B cell (primary cell): Measurements from ENCODE around the gene HSPD1. TPM values are rescaled to one million over a fixed set of nuclear protein-coding genes. Genes with fewer than 3 reads are reported as not detected.

Experiments
- ATAC-seq: fragments of 200-7000 bp; cut with Tn5 transposase; one replicate; pipeline ENCODE4 v1.10.0; 2021; ENCODE audit warnings: low read depth, mild to moderate bottlenecking, moderate number of reproducible peaks, moderate library complexity
- CTCF ChIA-PET: fragments of 350-600 bp; sonication (Branson Sonifier 250); formaldehyde crosslinking; loops from one replicate; lab custom pipeline; 2021; ENCODE audit warnings: antibody characterized with exemption, inconsistent platforms; lab: Charles Lee
- POLR2A ChIA-PET: fragments of 350-600 bp; sonication (Branson Sonifier 250); formaldehyde crosslinking; loops from one replicate; lab custom pipeline; 2021; ENCODE audit warnings: antibody characterized with exemption; lab: Charles Lee
- DNase-seq: peaks from one replicate; pipeline ENCODE4 v3.0.0; 2013
- H2AFZ ChIP-seq: 2 replicates; pipeline ENCODE4 v1.6.1; 2012; ENCODE audit warnings: mild to moderate bottlenecking, low read depth, low read length; ENCODE audit not compliant: insufficient read depth, poor library complexity, severe bottlenecking
- H3K27ac ChIP-seq, 2 donors: 1 replicate in 1 of 2; 2 replicates in 1 of 2; pipeline ENCODE4 v1.5.1; 2012 to 2013; ENCODE audit warnings: low read length in 2 of 2, mild to moderate bottlenecking in 2 of 2, moderate library complexity in 1 of 2
- H3K27me3 ChIP-seq, 4 experiments: fragments of 200-600 bp in 1 of 4; sonication (generic) in 1 of 4; replicated peaks in 1 of 4; 1 replicate in 2 of 4; 2 replicates in 2 of 4; pipeline versions ENCODE4 v1.6.1 to v1.7.0; 2013 to 2016; ENCODE audit warnings: low read length in 3 of 4, mild to moderate bottlenecking in 2 of 4, mixed read lengths in 1 of 4, moderate library complexity in 1 of 4; ENCODE audit not compliant: insufficient read depth in 4 of 4, control insufficient read depth in 3 of 4; ENCODE audit errors: control extremely low read depth in 1 of 4
- H3K36me3 ChIP-seq, 2 experiments: replicated peaks in 1 of 2; 1 replicate in 1 of 2; 2 replicates in 1 of 2; pipeline versions ENCODE4 v1.6.1 to v1.7.1; 2013; ENCODE audit warnings: low read length in 1 of 2; ENCODE audit not compliant: insufficient read depth in 2 of 2, control insufficient read depth in 1 of 2; ENCODE audit errors: control extremely low read depth in 1 of 2, extremely low read depth in 1 of 2
- H3K4me1 ChIP-seq, 2 donors: fragments of 200-600 bp in 1 of 2; sonication (generic) in 1 of 2; 1 replicate in 1 of 2; 2 replicates in 1 of 2; pipeline versions ENCODE4 v1.5.1 to v1.6.1; 2013 to 2017; ENCODE audit warnings: low read length in 2 of 2; ENCODE audit not compliant: control insufficient read depth in 2 of 2, insufficient read depth in 2 of 2
- H3K4me2 ChIP-seq: replicated peaks from 2 replicates; pipeline ENCODE3; 2012; ENCODE audit warnings: mild to moderate bottlenecking, low read depth, low read length; ENCODE audit not compliant: poor library complexity, severe bottlenecking
- H3K4me3 ChIP-seq, 5 experiments: fragments of 200-600 bp in 1 of 5; sonication (generic) in 1 of 5; 1 replicate in 3 of 5; 2 replicates in 2 of 5; pipeline versions ENCODE4 v1.5.1 to v1.7.0; 2011 to 2016; ENCODE audit warnings: low read length in 4 of 5, mild to moderate bottlenecking in 4 of 5, low read depth in 2 of 5, control low read depth in 1 of 5, moderate library complexity in 1 of 5; ENCODE audit not compliant: insufficient read depth in 1 of 5; ENCODE audit errors: control extremely low read depth in 1 of 5, extremely low read depth in 1 of 5
- H3K79me2 ChIP-seq: fragments of 200-600 bp; sonication (generic); one replicate; pipeline ENCODE4 v1.6.0; 2016; ENCODE audit warnings: low read length; ENCODE audit not compliant: control insufficient read depth, insufficient read depth
- H3K9ac ChIP-seq: fragments of 200-600 bp; sonication (generic); 2 replicates; pipeline ENCODE4 v1.6.1; 2017; ENCODE audit warnings: mild to moderate bottlenecking, low read length, moderate library complexity
- H3K9me3 ChIP-seq, 3 donors: one replicate each; pipeline versions ENCODE4 v1.6.1 to v1.7.1; 2013; ENCODE audit warnings: low read length in 2 of 3; ENCODE audit not compliant: control insufficient read depth in 2 of 3, insufficient read depth in 1 of 3; ENCODE audit errors: control extremely low read depth in 1 of 3
- H4K20me1 ChIP-seq: 2 replicates; pipeline ENCODE4 v1.6.0; 2012; ENCODE audit warnings: mild to moderate bottlenecking, low read length; ENCODE audit not compliant: insufficient read depth, control insufficient read depth, poor library complexity, severe bottlenecking
- H3K27ac Mint-ChIP-seq: one replicate; pipeline ENCODE4 v1.8.0; 2021; ENCODE audit warnings: mixed read lengths
- H3K27me3 Mint-ChIP-seq: one replicate; pipeline ENCODE4 v1.8.0; 2021; ENCODE audit warnings: mixed read lengths
- H3K4me1 Mint-ChIP-seq: one replicate; pipeline ENCODE4 v1.8.0; 2021; ENCODE audit warnings: mixed read lengths
- H3K4me3 Mint-ChIP-seq: one replicate; pipeline ENCODE4 v1.8.0; 2021; ENCODE audit warnings: mixed read lengths
- H3K9me3 Mint-ChIP-seq: one replicate; pipeline ENCODE4 v1.8.0; 2022; ENCODE audit warnings: mixed read lengths; ENCODE audit not compliant: insufficient read depth
- EZH2 ChIP-seq: IDR thresholded peaks from 2 replicates; pipeline ENCODE4 v1.6.1; 2012; ENCODE audit warnings: borderline replicate concordance, low read depth, mild to moderate bottlenecking, moderate library complexity, low read length; ENCODE audit not compliant: insufficient read depth, poor library complexity, severe bottlenecking
- WGBS: methylation state at CpG from one replicate; pipeline ENCODE4 v1.1.5; 2013; ENCODE audit warnings: missing lambda C conversion rate; ENCODE audit not compliant: insufficient coverage; 5-methylcytosine and 5-hydroxymethylcytosine counted together
- intact Hi-C: fragments of 100-400 bp; cut with micrococcal nuclease; formaldehyde crosslinking; loops from one replicate; pipeline ENCODE4 v1.10.0; 2022
- polyA plus RNA-seq: library from polyadenylated mRNA; depleted of rRNA; stranded (reverse); fragments of >200 nt; gene quantifications from 2 replicates; pipeline ENCODE4 v1.2.3, GENCODE V29; 2012
- total RNA-seq, 2 donors: library from RNA; stranded (reverse); fragments of 120-200 nt in 1 of 2; gene quantifications; 1 replicate in 1 of 2; 2 replicates in 1 of 2; pipeline versions ENCODE4 v1.2.3 to v1.2.4, GENCODE V29; 2013 to 2022
- TF ChIP-seq, protein P1 (sequence below): fragments of 200-600 bp; IDR thresholded peaks from one replicate; pipeline ENCODE4 v1.8.0; 2022; ENCODE audit warnings: antibody characterized with exemption, mild to moderate bottlenecking

The HSPD1 gene
- total and polyA plus RNA-seq, 2 donors (not counting 1 experiment from before 2014, with no cell fraction given): 46.6 to 112 TPM

- 96% methylated on average over 23 of the region's 25 CpGs for WGBS
- no peaks in the 10 kb centered on the region for H3K9me3 Mint-ChIP-seq
- Histone ChIP-seq H3K4me3 (no peak overlapping the region), H3K79me2 (peaks cover 18% of the 10 kb centered on the region), H3K27me3 (no peaks in the 10 kb centered on the region), H3K27ac (no peak overlapping the region), H3K36me3 (no peaks in the 10 kb centered on the region), H3K4me1 (peaks cover 17 to 19% of the 10 kb centered on the region in 2 donors), H3K9ac (no peak overlapping the region), H3K4me2 (no peak overlapping the region), H4K20me1 (peaks cover 11% of the 10 kb centered on the region), H3K9me3 (peaks cover 0 to 3% (median 0%) of the 10 kb centered on the region in 3 donors), H2AFZ (no peak overlapping the region)
- H3K4me3 Mint-ChIP-seq: no peak overlapping the region
- POLR2A ChIA-PET: interaction anchor here (1.0 kb wide), 1 partner anchor 13 kb away, joined by 7 read pairs; no protein-coding TSS in a partner anchor
- ATAC-seq (no peak), DNase-seq (no peak)
- intact Hi-C loops: no loop called here
- no peak for TF ChIP-seq EZH2
- TF ChIP-seq, protein P1, sequence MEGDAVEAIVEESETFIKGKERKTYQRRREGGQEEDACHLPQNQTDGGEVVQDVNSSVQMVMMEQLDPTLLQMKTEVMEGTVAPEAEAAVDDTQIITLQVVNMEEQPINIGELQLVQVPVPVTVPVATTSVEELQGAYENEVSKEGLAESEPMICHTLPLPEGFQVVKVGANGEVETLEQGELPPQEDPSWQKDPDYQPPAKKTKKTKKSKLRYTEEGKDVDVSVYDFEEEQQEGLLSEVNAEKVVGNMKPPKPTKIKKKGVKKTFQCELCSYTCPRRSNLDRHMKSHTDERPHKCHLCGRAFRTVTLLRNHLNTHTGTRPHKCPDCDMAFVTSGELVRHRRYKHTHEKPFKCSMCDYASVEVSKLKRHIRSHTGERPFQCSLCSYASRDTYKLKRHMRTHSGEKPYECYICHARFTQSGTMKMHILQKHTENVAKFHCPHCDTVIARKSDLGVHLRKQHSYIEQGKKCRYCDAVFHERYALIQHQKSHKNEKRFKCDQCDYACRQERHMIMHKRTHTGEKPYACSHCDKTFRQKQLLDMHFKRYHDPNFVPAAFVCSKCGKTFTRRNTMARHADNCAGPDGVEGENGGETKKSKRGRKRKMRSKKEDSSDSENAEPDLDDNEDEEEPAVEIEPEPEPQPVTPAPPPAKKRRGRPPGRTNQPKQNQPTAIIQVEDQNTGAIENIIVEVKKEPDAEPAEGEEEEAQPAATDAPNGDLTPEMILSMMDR: no peak
- no peaks in the 10 kb centered on the region for H3K27me3 Mint-ChIP-seq
- CTCF ChIA-PET: interaction anchor here (1.6 kb wide), 1 partner anchor 15 kb away, joined by 6 read pairs; the partner anchor contains the start of gene SF3B1
- H3K4me1 Mint-ChIP-seq: peaks cover 29% of the 10 kb centered on the region
- no peak overlapping the region for H3K27ac Mint-ChIP-seq
These were observed 49.2 kb downstream of the HSPD1 start for GRCh38 chr2:197450465-197450864.

- DNase-seq (no peak), ATAC-seq (no peak)
- peaks cover 0 to 2% (median 0%) of the 10 kb centered on the region in 4 experiments for H3K27me3 ChIP-seq
- H3K9ac ChIP-seq: no peak overlapping the region
- no peaks in the 10 kb centered on the region for H3K9me3 Mint-ChIP-seq
- CTCF ChIA-PET: no interaction called here
- H2AFZ ChIP-seq: no peak overlapping the region
- peaks cover 3% of the 10 kb centered on the region for H3K27me3 Mint-ChIP-seq
- POLR2A ChIA-PET: no interaction called here
- H3K4me1 ChIP-seq: no peaks in the 10 kb centered on the region
- peaks cover 0 to 3% (median 0%) of the 10 kb centered on the region in 3 donors for H3K9me3 ChIP-seq
- no peak overlapping the region for H3K4me2 ChIP-seq
- H3K27ac ChIP-seq: no peak overlapping the region
- peaks cover 3% of the 10 kb centered on the region for H3K4me1 Mint-ChIP-seq
- TF ChIP-seq, protein P1: no peak
- TF ChIP-seq EZH2: no peak
- no peak overlapping the region for H3K4me3 Mint-ChIP-seq
- H4K20me1 ChIP-seq: no peaks in the 10 kb centered on the region
- no peak overlapping the region for H3K27ac Mint-ChIP-seq
- H3K79me2 ChIP-seq: no peaks in the 10 kb centered on the region
- no peak overlapping the region for H3K4me3 ChIP-seq
- intact Hi-C loops: no loop called here
- no peaks in the 10 kb centered on the region for H3K36me3 ChIP-seq
These were observed 52.8 kb downstream of the HSPD1 start for GRCh38 chr2:197446844-197447243.
